ENCODE measurements around the gene ZNF445. TPM values are rescaled to one million over a fixed set of nuclear protein-coding genes. Genes with fewer than 3 reads are reported as not detected.

Gene ZNF445
- total and polyA plus RNA-seq, 2 donors (not counting 3 experiments of a cell fraction or from before 2014, with no cell fraction given) = 2.3 to 17.8 TPM

- POLR2A ChIA-PET = no interaction called here
- no peak overlapping the region for H3K9ac ChIP-seq (replicated peaks; ENCODE audit: extremely low read depth, insufficient read depth, low read length)
- FAIRE-seq (no peak), DNase-seq (ENCODE audit: low read depth, low spot score) (no peak)
- intact Hi-C loops (cut with micrococcal nuclease) (no loop called here), dilution Hi-C loops (cut with MboI; ENCODE audit: extremely low pct_ligation_motif_present, low sequenced_read_pairs) (no loop called here)
- H3K4me3 ChIP-seq (replicated peaks in 1 of 3; ENCODE audit: insufficient read depth in 1 of 3, low read depth in 1 of 3, low read length in 3 of 3) = no peak overlapping the region
- H2AFZ ChIP-seq (ENCODE audit: low read depth, low read length) = no peak overlapping the region
- peaks cover 0 to 9% of the 10 kb centered on the region in 2 experiments for H3K36me3 ChIP-seq (ENCODE audit: control insufficient read depth in 2 of 2, extremely low read depth in 1 of 2, insufficient read depth in 2 of 2, low read length in 2 of 2)
- no peak overlapping the region for H3K4me2 ChIP-seq (ENCODE audit: insufficient read depth, low read length)
- CTCF ChIA-PET = no interaction called here
- no peaks in the 10 kb centered on the region for H3K27me3 ChIP-seq (ENCODE audit: control insufficient read depth in 2 of 2, insufficient read depth in 2 of 2, low read length in 2 of 2)
- H3K9me1 ChIP-seq (replicated peaks; ENCODE audit: control insufficient read depth, extremely low read depth, insufficient read depth, low read length) = no peaks in the 10 kb centered on the region
- TF ChIP-seq FOS (IDR thresholded peaks at IDR 0.05; ENCODE audit: borderline replicate concordance, insufficient read depth, low read length) = no peak
- TF ChIP-seq POLR2AphosphoS5 (IDR thresholded peaks at IDR 0.05; ENCODE audit: insufficient read depth, low read depth, low read length) = no peak
- TF ChIP-seq MAX (IDR thresholded peaks at IDR 0.05; ENCODE audit: insufficient read depth, insufficient read length) = no peak
- no peak for TF ChIP-seq GATA2 (IDR thresholded peaks at IDR 0.05; ENCODE audit: insufficient read depth, insufficient read length, low read depth, low read length)
- no peak for TF ChIP-seq MYC (IDR thresholded peaks at IDR 0.05; ENCODE audit: low read depth, low read length)
- no peak for TF ChIP-seq POLR2A (IDR thresholded peaks at IDR 0.05; ENCODE audit: low read depth, low read length)
- no peak for TF ChIP-seq JUN (IDR thresholded peaks at IDR 0.05; ENCODE audit: borderline replicate concordance, insufficient read depth, insufficient read length, low read depth)
- no peak for TF ChIP-seq CTCF (IDR thresholded peaks at IDR 0.05; ENCODE audit: extremely low read depth in 1 of 2, insufficient read depth in 1 of 2, low read depth in 1 of 2, low read length in 2 of 2)
- TF ChIP-seq EZH2 (IDR thresholded peaks at IDR 0.05; ENCODE audit: borderline replicate concordance, low read depth, low read length, severe bottlenecking) = no peak
- no peak overlapping the region for H3K27ac ChIP-seq (ENCODE audit: insufficient read depth, low read depth, low read length)
- H3K4me1 ChIP-seq (ENCODE audit: control insufficient read depth, extremely low read depth, insufficient read depth, low read length) = no peaks in the 10 kb centered on the region
- H3K9me3 ChIP-seq (replicated peaks; ENCODE audit: control insufficient read depth, insufficient read depth, low read length) = peaks cover 19% of the 10 kb centered on the region
- peaks cover 2% of the 10 kb centered on the region for H3K79me2 ChIP-seq (ENCODE audit: control insufficient read depth, insufficient read depth, low read length)
- H4K20me1 ChIP-seq (replicated peaks; ENCODE audit: control insufficient read depth, extremely low read depth, insufficient read depth, low read length) = no peaks in the 10 kb centered on the region
- no TSS peak for BruUV-seq (replicated peaks)
Observed at GRCh38 chr3:44499149-44499898, 21.9 kb upstream of the ZNF445 start.

All from endothelial cell of umbilical vein (primary cell).